Stimulated activated effector memory CD8-positive, alpha-beta T cell treated with anti-CD3 and anti-CD28 coated beads, Interleukin-12 subunit alpha, Interleukin-12 subunit beta, amount 100 ng/mL, for 72 hours (primary cell): ENCODE results near the gene PIGC.

Experiments
- ATAC-seq: fragments of 150-1000 bp; cut with Tn5 transposase; 2 replicates; pipeline ENCODE4 v1.10.0; 2021
- DNase-seq, 2 donors: peaks; one replicate each; pipeline ENCODE4 v3.0.0; 2021 to 2022; ENCODE audit warnings: low spot score in 2 of 2
- H3K27ac Mint-ChIP-seq: one replicate; pipeline ENCODE4 v1.8.0; 2022; ENCODE audit warnings: mild to moderate bottlenecking, mixed read lengths
- H3K36me3 Mint-ChIP-seq: one replicate; pipeline ENCODE4 v1.8.0; 2022; ENCODE audit warnings: mild to moderate bottlenecking, mixed read lengths
- H3K4me1 Mint-ChIP-seq: one replicate; pipeline ENCODE4 v1.8.0; 2022; ENCODE audit warnings: mixed read lengths
- H3K4me3 Mint-ChIP-seq: one replicate; pipeline ENCODE4 v1.8.0; 2022; ENCODE audit warnings: mild to moderate bottlenecking, mixed read lengths
- H3K9me3 Mint-ChIP-seq: one replicate; pipeline ENCODE4 v1.8.0; 2022; ENCODE audit warnings: mixed read lengths

The PIGC gene

DNA sequence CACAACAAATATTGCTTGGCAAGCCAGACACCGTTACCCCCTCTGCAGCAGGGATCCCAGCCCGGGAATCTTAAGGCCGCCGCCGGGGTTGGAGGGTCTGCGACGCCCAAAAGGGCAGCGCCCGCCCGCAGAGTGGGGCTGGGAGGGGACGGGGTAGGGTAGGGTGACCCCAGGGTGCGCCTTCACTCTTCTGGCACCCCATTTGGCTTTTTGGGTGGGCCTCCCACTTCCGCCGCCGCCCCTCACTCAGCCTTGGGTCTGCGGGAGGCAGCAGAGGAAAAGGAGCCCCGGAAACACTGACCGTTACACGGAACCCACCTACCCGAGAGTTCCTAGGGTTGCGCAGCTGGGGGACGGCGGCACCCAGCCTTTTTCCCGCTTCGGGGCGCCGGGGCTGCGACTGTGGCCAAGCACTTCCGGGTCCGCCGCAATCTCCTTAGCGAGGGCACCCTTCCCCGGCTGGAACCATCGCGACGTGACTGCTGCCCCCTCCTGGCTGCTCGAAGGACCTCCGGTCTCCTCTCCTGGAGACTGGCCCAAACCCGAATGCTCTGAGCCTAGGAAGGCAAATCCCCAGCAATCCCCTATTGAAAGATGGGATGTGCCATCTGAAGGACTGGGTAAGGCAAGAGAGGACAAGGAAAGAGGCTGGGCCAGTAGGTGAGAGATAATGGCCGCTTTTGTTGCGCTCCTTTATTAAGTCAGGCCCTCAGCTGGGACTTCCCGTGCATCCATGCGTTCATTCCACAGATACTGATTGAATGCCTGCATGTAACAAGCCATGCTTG lies at the start of gene PIGC:
Gene PIGC, minus strand, starts transcription at position 404 of the 788 bp plus-strand sequence. CDS start 1,447 bp downstream, outside the sequence.
- H3K4me3 Mint-ChIP-seq = peak within 1 kb of the TSS; percentile 87
- H3K4me1 Mint-ChIP-seq = peaks cover 37% of the 10 kb centered on the region
- peak; percentile 100 for ATAC-seq
- peak; percentile 88 to 94 for DNase-seq
- H3K27ac Mint-ChIP-seq = peak within 1 kb of the TSS; percentile 96
- H3K36me3 Mint-ChIP-seq = peaks cover 15% of the 10 kb centered on the region
- H3K9me3 Mint-ChIP-seq = no peaks in the 10 kb centered on the region

- H3K4me1 Mint-ChIP-seq = no peaks in the 10 kb centered on the region
- no peak for ATAC-seq
- H3K9me3 Mint-ChIP-seq = no peaks in the 10 kb centered on the region
Measured at GRCh38 chr1:172492421-172492820, 48.6 kb upstream of the PIGC start.

GRCh38 chr1:172489847-172490246 lies 46.0 kb upstream of the PIGC start:
- Mint-ChIP-seq H3K36me3 (no peaks in the 10 kb centered on the region), H3K9me3 (peaks cover 2% of the 10 kb centered on the region), H3K4me1 (peaks cover 5% of the 10 kb centered on the region), H3K27ac (no peak overlapping the region), H3K4me3 (no peak overlapping the region)
- no peak for ATAC-seq
- no peak for DNase-seq

More at GRCh38 chr1:172492421-172492820, 48.6 kb upstream of the PIGC start:
- no peak for DNase-seq
- Mint-ChIP-seq H3K4me3 (no peak overlapping the region), H3K36me3 (no peaks in the 10 kb centered on the region), H3K27ac (no peak overlapping the region)

DNA sequence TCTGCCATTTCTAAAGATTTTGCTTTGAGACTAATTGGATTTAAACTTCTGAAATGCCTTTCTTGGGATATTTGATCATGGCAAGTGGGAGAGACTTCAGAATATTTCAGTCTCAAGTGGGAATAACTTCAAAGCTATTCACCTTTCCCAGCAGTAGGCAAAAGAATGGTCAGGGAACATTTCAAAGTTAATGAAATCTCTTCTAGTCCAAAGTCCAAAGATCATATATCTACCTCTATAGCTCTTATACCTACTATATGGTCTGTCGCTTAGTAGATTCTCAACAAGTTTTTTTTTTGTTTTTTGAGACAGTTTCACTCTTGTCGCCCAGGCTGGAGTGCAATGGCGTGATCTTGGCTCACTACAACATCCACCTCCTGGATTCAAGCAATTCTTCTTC lies 44.5 kb upstream of the PIGC start:
- Mint-ChIP-seq H3K27ac (no peak overlapping the region), H3K4me1 (peaks cover 12% of the 10 kb centered on the region), H3K4me3 (no peak overlapping the region), H3K9me3 (peaks cover 2% of the 10 kb centered on the region), H3K36me3 (no peaks in the 10 kb centered on the region)
- ATAC-seq = no peak
- DNase-seq = no peak

DNA sequence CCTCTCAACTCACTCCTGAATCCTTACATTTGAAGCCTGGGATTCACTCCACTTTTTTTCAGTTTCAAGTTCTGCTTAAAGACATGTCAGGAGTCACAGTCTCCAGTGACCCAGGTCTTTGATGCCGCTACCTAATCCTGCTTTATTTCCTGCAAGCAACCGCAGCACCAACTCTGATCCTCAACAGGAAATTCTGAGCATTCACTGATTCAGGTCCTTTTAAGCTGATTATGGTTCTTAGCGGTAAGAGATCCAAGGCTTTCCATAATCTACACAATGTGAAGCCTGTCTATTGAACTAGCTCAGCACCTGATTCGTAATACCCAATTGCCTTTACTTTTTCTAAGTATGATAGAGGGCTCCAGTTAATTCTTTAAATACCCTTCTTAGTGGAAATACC lies 43.7 kb upstream of the PIGC start:
- DNase-seq = no peak

GRCh38 chr1:172486805-172487454 lies 43.1 kb upstream of the PIGC start:
- ATAC-seq = no peak
- Mint-ChIP-seq H3K4me1 (peaks cover 12% of the 10 kb centered on the region), H3K4me3 (no peak overlapping the region), H3K36me3 (no peaks in the 10 kb centered on the region), H3K9me3 (peaks cover 2% of the 10 kb centered on the region), H3K27ac (no peak overlapping the region)
- DNase-seq = no peak

More for the DNA sequence above, 43.7 kb upstream of the PIGC start:
- Mint-ChIP-seq H3K9me3 (peaks cover 2% of the 10 kb centered on the region), H3K4me1 (peaks cover 12% of the 10 kb centered on the region), H3K4me3 (no peak overlapping the region), H3K36me3 (no peaks in the 10 kb centered on the region), H3K27ac (no peak overlapping the region)
- no peak for ATAC-seq

GRCh38 chr1:172485626-172486025 lies 41.8 kb upstream of the PIGC start:
- Mint-ChIP-seq H3K27ac (no peak overlapping the region), H3K4me1 (peaks cover 12% of the 10 kb centered on the region), H3K4me3 (no peak overlapping the region), H3K9me3 (peaks cover 2% of the 10 kb centered on the region), H3K36me3 (no peaks in the 10 kb centered on the region)
- ATAC-seq (no peak), DNase-seq (no peak)

DNA sequence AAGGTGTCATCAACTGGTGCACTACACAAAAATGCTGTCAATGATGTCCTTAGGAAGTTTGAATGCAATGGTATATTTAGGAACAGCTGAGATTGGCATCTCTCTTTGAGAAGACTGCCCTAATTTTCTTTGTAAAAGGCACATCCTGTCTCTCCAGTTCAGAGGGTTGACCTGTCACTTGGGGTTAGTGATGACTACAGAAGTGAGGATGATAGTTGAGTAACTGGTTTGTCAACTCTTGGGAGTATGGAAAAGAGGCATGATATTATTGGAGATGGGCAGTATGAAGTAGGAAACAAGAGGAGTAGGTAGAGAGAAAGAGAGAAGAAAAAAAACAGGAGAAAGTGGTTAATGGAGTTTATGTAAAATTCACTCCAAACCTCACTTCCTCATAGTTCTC lies 40.4 kb upstream of the PIGC start:
- peaks cover 2% of the 10 kb centered on the region for H3K9me3 Mint-ChIP-seq
- no peaks in the 10 kb centered on the region for H3K36me3 Mint-ChIP-seq
- DNase-seq (no peak), ATAC-seq (no peak)
- H3K4me3 Mint-ChIP-seq = no peak overlapping the region
- H3K4me1 Mint-ChIP-seq = peaks cover 12% of the 10 kb centered on the region
- no peak overlapping the region for H3K27ac Mint-ChIP-seq

DNA sequence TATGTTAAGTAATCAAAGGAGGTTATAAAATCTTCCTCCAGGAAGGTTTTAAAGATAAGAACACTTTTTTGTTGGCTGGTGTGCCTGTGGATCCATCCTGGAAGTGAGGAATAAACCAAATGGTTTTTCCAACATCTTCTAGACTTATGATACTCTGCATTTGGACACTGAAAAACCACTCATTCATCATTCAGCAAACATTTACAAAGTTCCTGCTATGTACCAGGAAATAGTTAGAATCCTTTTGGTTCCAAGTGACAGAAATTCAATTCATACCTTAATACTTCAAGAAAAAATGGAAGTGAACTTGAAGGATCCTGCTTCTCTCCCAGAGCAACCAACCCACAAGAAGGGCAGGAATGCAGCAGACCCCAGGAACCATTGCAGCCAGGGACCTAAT lies 39.6 kb upstream of the PIGC start:
- peaks cover 2% of the 10 kb centered on the region for H3K9me3 Mint-ChIP-seq
- no peak overlapping the region for H3K27ac Mint-ChIP-seq
- ATAC-seq (no peak), DNase-seq (no peak)
- no peak overlapping the region for H3K4me3 Mint-ChIP-seq
- H3K4me1 Mint-ChIP-seq = peaks cover 12% of the 10 kb centered on the region
- H3K36me3 Mint-ChIP-seq = no peaks in the 10 kb centered on the region

- no peak overlapping the region for H3K4me3 Mint-ChIP-seq
- no peak overlapping the region for H3K27ac Mint-ChIP-seq
- H3K36me3 Mint-ChIP-seq = no peaks in the 10 kb centered on the region
- peaks cover 2% of the 10 kb centered on the region for H3K9me3 Mint-ChIP-seq
- H3K4me1 Mint-ChIP-seq = peaks cover 12% of the 10 kb centered on the region
- ATAC-seq = no peak
- DNase-seq = no peak
Measured at GRCh38 chr1:172482044-172482443, 38.2 kb upstream of the PIGC start.

DNA sequence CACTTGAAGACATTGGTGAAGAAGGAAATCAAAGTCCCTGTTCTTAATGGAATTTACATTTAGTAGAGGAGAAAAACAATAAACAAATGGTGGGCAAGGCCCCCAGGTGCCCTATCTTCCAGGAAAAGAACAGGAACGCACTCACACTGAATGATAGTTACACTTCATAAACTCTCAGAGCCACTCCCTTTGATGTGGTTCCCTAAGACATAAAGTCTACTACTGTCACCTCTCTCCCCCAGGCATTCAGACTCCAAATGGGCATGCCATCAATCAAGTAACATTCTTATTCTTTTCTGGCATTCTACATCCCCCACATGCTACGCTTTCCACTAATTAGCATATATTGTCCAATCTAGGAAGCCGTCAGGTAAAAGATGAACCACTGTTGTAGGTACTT lies 36.6 kb upstream of the PIGC start:
- ATAC-seq = no peak
- no peak overlapping the region for H3K4me3 Mint-ChIP-seq
- H3K27ac Mint-ChIP-seq = no peak overlapping the region
- no peaks in the 10 kb centered on the region for H3K36me3 Mint-ChIP-seq
- peaks cover 12% of the 10 kb centered on the region for H3K4me1 Mint-ChIP-seq
- DNase-seq = no peak
- H3K9me3 Mint-ChIP-seq = peaks cover 2% of the 10 kb centered on the region

DNA sequence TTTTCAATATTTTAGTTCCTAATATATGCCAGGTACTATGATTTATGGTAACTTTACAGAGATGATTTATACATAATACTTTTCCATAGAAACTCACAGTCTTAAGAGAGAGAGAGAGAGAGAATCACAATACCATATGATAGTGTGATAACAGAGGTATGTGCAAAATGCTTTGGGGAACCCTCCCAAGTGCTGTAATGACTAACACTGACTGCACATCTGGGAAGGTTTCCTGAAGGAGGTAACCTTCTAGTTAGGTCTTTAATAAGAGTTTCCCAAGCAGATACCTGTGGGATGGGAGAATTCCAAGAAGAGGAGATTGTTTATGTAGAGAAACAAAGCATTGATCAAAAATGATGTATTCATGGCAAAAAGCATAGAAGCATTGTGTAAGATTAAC lies 34.6 kb upstream of the PIGC start:
- Mint-ChIP-seq H3K27ac (no peak overlapping the region), H3K4me3 (no peak overlapping the region), H3K4me1 (no peaks in the 10 kb centered on the region), H3K9me3 (no peaks in the 10 kb centered on the region), H3K36me3 (no peaks in the 10 kb centered on the region)
- DNase-seq (no peak), ATAC-seq (no peak)

DNA sequence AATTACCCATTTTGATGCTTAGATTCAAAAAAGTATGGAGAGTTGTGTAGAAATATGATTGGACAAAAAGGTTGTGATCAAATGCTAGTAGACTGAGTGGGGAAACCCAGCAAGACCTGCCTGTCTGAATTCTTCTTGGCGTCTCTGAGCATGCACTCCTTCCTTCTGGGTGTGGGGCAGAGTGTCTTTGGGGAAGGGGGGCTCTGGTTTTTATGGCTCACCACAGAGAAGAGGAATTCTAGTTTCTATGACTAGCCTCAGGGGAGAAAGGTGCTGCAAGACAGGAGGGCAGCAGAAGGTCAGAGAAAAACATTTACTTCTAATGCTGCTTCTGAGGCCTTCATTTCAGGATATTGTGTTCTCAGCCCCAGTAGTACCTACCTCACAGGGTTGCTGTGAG lies 33.9 kb upstream of the PIGC start:
- Mint-ChIP-seq H3K36me3 (no peaks in the 10 kb centered on the region), H3K27ac (no peak overlapping the region), H3K9me3 (no peaks in the 10 kb centered on the region), H3K4me1 (no peaks in the 10 kb centered on the region), H3K4me3 (no peak overlapping the region)
- ATAC-seq (no peak), DNase-seq (no peak)

- Mint-ChIP-seq H3K27ac (no peak overlapping the region), H3K4me1 (no peaks in the 10 kb centered on the region), H3K9me3 (no peaks in the 10 kb centered on the region), H3K4me3 (no peak overlapping the region), H3K36me3 (no peaks in the 10 kb centered on the region)
- no peak for DNase-seq
- ATAC-seq = no peak
Measured at GRCh38 chr1:172477216-172477615, 33.3 kb upstream of the PIGC start.

- ATAC-seq = no peak
- H3K9me3 Mint-ChIP-seq = no peaks in the 10 kb centered on the region
Measured at GRCh38 chr1:172476218-172476811, 32.4 kb upstream of the PIGC start.

GRCh38 chr1:172473842-172474241 lies 30.0 kb upstream of the PIGC start:
- Mint-ChIP-seq H3K4me1 (no peaks in the 10 kb centered on the region), H3K27ac (no peak overlapping the region), H3K4me3 (no peak overlapping the region), H3K36me3 (no peaks in the 10 kb centered on the region), H3K9me3 (no peaks in the 10 kb centered on the region)
- DNase-seq = no peak
- ATAC-seq = no peak

More at GRCh38 chr1:172476218-172476811, 32.4 kb upstream of the PIGC start:
- Mint-ChIP-seq H3K36me3 (no peaks in the 10 kb centered on the region), H3K4me3 (no peak overlapping the region), H3K4me1 (no peaks in the 10 kb centered on the region), H3K27ac (no peak overlapping the region)
- no peak for DNase-seq
